ENCODE results near the gene ZNF597. TPM values are rescaled to one million over a fixed set of nuclear protein-coding genes. Genes with fewer than 3 reads are reported as not detected.
A peak's percentile ranks its signal among the peaks of the same experiment; 100 is the strongest.

Gene ZNF597
- total and polyA plus RNA-seq, 2 experiments from 2014 or later: 1.2 to 2.4 TPM

GRCh38 chr16:3431779-3432219 lies 11.5 kb downstream of the ZNF597 start (continued):
- TF ChIP-seq, protein P1, sequence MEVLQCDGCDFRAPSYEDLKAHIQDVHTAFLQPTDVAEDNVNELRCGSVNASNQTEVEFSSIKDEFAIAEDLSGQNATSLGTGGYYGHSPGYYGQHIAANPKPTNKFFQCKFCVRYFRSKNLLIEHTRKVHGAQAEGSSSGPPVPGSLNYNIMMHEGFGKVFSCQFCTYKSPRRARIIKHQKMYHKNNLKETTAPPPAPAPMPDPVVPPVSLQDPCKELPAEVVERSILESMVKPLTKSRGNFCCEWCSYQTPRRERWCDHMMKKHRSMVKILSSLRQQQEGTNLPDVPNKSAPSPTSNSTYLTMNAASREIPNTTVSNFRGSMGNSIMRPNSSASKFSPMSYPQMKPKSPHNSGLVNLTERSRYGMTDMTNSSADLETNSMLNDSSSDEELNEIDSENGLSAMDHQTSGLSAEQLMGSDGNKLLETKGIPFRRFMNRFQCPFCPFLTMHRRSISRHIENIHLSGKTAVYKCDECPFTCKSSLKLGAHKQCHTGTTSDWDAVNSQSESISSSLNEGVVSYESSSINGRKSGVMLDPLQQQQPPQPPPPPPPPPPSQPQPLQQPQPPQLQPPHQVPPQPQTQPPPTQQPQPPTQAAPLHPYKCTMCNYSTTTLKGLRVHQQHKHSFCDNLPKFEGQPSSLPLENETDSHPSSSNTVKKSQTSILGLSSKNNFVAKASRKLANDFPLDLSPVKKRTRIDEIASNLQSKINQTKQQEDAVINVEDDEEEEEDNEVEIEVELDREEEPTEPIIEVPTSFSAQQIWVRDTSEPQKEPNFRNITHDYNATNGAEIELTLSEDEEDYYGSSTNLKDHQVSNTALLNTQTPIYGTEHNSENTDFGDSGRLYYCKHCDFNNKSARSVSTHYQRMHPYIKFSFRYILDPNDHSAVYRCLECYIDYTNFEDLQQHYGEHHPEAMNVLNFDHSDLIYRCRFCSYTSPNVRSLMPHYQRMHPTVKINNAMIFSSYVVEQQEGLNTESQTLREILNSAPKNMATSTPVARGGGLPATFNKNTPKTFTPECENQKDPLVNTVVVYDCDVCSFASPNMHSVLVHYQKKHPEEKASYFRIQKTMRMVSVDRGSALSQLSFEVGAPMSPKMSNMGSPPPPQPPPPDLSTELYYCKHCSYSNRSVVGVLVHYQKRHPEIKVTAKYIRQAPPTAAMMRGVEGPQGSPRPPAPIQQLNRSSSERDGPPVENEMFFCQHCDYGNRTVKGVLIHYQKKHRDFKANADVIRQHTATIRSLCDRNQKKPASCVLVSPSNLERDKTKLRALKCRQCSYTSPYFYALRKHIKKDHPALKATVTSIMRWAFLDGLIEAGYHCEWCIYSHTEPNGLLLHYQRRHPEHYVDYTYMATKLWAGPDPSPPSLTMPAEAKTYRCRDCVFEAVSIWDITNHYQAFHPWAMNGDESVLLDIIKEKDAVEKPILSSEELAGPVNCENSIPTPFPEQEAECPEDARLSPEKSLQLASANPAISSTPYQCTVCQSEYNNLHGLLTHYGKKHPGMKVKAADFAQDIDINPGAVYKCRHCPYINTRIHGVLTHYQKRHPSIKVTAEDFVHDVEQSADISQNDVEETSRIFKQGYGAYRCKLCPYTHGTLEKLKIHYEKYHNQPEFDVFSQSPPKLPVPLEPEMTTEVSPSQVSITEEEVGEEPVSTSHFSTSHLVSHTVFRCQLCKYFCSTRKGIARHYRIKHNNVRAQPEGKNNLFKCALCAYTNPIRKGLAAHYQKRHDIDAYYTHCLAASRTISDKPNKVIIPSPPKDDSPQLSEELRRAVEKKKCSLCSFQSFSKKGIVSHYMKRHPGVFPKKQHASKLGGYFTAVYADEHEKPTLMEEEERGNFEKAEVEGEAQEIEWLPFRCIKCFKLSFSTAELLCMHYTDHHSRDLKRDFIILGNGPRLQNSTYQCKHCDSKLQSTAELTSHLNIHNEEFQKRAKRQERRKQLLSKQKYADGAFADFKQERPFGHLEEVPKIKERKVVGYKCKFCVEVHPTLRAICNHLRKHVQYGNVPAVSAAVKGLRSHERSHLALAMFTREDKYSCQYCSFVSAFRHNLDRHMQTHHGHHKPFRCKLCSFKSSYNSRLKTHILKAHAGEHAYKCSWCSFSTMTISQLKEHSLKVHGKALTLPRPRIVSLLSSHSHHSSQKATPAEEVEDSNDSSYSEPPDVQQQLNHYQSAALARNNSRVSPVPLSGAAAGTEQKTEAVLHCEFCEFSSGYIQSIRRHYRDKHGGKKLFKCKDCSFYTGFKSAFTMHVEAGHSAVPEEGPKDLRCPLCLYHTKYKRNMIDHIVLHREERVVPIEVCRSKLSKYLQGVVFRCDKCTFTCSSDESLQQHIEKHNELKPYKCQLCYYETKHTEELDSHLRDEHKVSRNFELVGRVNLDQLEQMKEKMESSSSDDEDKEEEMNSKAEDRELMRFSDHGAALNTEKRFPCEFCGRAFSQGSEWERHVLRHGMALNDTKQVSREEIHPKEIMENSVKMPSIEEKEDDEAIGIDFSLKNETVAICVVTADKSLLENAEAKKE (CRISPR knock-in tag; IDR thresholded peaks at IDR 0.05): no peak
- TF ChIP-seq JUNB (IDR thresholded peaks at IDR 0.05; ENCODE audit: unreplicated experiment) (no peak), REST (IDR thresholded peaks at IDR 0.05; ENCODE audit: unreplicated experiment) (no peak), EZH2 (IDR thresholded peaks at IDR 0.05; ENCODE audit: low read depth, unreplicated experiment) (no peak)

- Mint-ChIP-seq H3K27ac (no peak overlapping the region), H3K4me1 (no peaks in the 10 kb centered on the region), H3K27me3 (ENCODE audit: insufficient read depth, low read depth, poor library complexity) (peaks cover 8% of the 10 kb centered on the region), H3K36me3 (ENCODE audit: low read depth) (peaks cover 46% of the 10 kb centered on the region), H3K9me3 (peaks cover 93% of the 10 kb centered on the region), H3K4me3 (no peak overlapping the region)
- Histone ChIP-seq H3K9me2 (ENCODE audit: insufficient read depth) (no peaks in the 10 kb centered on the region), H2AFZ (no peak overlapping the region), H3K4me3 (no peak overlapping the region), H3K27me3 (ENCODE audit: insufficient read depth) (no peaks in the 10 kb centered on the region), H3K36me3 (ENCODE audit: insufficient read depth) (peaks cover 4% of the 10 kb centered on the region), H3K79me2 (replicated peaks; ENCODE audit: insufficient read depth) (no peaks in the 10 kb centered on the region), H3F3A (replicated peaks; ENCODE audit: low read depth) (no peaks in the 10 kb centered on the region), H3K4me2 (no peak overlapping the region), H4K20me1 (replicated peaks; ENCODE audit: insufficient read depth) (no peaks in the 10 kb centered on the region), H3K27ac (ENCODE audit: low read depth) (no peak overlapping the region), H3K4me1 (ENCODE audit: insufficient read depth) (no peaks in the 10 kb centered on the region)
- peak; percentile 52; the same call in 2 of the 3 replicates for ATAC-seq
- TF ChIP-seq POLR2AphosphoS5 (IDR thresholded peaks at IDR 0.05; ENCODE audit: low read depth) (no peak), JUNB (IDR thresholded peaks at IDR 0.05; ENCODE audit: unreplicated experiment) (no peak), REST (IDR thresholded peaks at IDR 0.05; ENCODE audit: unreplicated experiment) (no peak), ZNF331 (CRISPR knock-in tag; IDR thresholded peaks at IDR 0.05; ENCODE audit: low read depth) (no peak), EZH2phosphoT487 (IDR thresholded peaks at IDR 0.05; ENCODE audit: unreplicated experiment) (no peak), EZH2 (IDR thresholded peaks at IDR 0.05; ENCODE audit: low read depth, unreplicated experiment) (no peak)
- DNase-seq (ENCODE audit: low spot score): peak; percentile 55
Observed at GRCh38 chr16:3413730-3414379, 29.4 kb downstream of the ZNF597 start.

Data from GM23338 (cell line).